Fibroblast of mammary gland (primary cell): ENCODE data around the gene ADAMTSL2.

ENCODE experiments used
- DNase-seq: peaks from one replicate; pipeline ENCODE4 v3.0.0-alpha.2; 2010; ENCODE audit warnings: low read depth
- H3K4me3 ChIP-seq: 2 replicates; pipeline ENCODE4 v1.5.1; 2011; ENCODE audit warnings: low read depth, mild to moderate bottlenecking, low read length, moderate library complexity; ENCODE audit not compliant: control insufficient read depth
- CTCF ChIP-seq: conservative IDR thresholded peaks from 2 replicates; pipeline ENCODE4 v1.5.1; 2011; ENCODE audit warnings: low read depth, low read length, inconsistent platforms; ENCODE audit not compliant: control insufficient read depth, insufficient read depth

Gene ADAMTSL2

GRCh38 chr9:133580419-133580738, 45.9 kb downstream of the ADAMTSL2 start:
- H3K4me3 ChIP-seq, result no peak overlapping the region
- DNase-seq, result no peak
- TF ChIP-seq CTCF, result no peak

GRCh38 chr9:133581011-133581410, 46.5 kb downstream of the ADAMTSL2 start:
- no peak for DNase-seq
- no peak for TF ChIP-seq CTCF
- H3K4me3 ChIP-seq, result no peak overlapping the region

- no peak for TF ChIP-seq CTCF
- H3K4me3 ChIP-seq, result no peak overlapping the region
These were observed 47.2 kb downstream of the ADAMTSL2 start for GRCh38 chr9:133581513-133582343.

GRCh38 chr9:133582501-133583045, 48.1 kb downstream of the ADAMTSL2 start:
- TF ChIP-seq CTCF, result no peak
- no peak for DNase-seq
- H3K4me3 ChIP-seq, result no peak overlapping the region

More at GRCh38 chr9:133581513-133582343, 47.2 kb downstream of the ADAMTSL2 start:
- no peak for DNase-seq

GRCh38 chr9:133583111-133583510, 48.6 kb downstream of the ADAMTSL2 start:
- no peak overlapping the region for H3K4me3 ChIP-seq
- no peak for TF ChIP-seq CTCF
- DNase-seq, result no peak

GRCh38 chr9:133583586-133583985, 49.1 kb downstream of the ADAMTSL2 start:
- no peak overlapping the region for H3K4me3 ChIP-seq
- no peak for DNase-seq
- no peak for TF ChIP-seq CTCF
